PC-9 (cell line): ENCODE data around the gene HSD17B4. TPM values are rescaled to one million over a fixed set of nuclear protein-coding genes. Genes with fewer than 3 reads are reported as not detected.
A peak's percentile ranks its signal among the peaks of the same experiment; 100 is the strongest.

ENCODE experiments used
- BruUV-seq: library from RNA; stranded (reverse); fragments of 400-500 nt; replicated peaks from 2 replicates; lab custom pipeline; 2021; lab: Mats Ljungman, UMichigan
- CTCF ChIA-PET: fragments of 300-600 bp; sonication (Branson Sonifier 250); formaldehyde crosslinking; loops from one replicate; lab custom pipeline; 2022; ENCODE audit warnings: antibody characterized with exemption; lab: Charles Lee
- POLR2A ChIA-PET: fragments of 300-600 bp; sonication (Branson Sonifier 250); formaldehyde crosslinking; loops from one replicate; lab custom pipeline; 2022; ENCODE audit warnings: antibody characterized with exemption; ENCODE audit not compliant: unreplicated experiment; lab: Charles Lee
- DNase-seq, 2 experiments: peaks; one replicate each; pipeline versions ENCODE4 v3.0.0 to v3.0.0-alpha.2; 2015 to 2022; ENCODE audit warnings: mixed read lengths in 1 of 2
- H2AFZ ChIP-seq: fragments of 200-600 bp; sonication (generic); 2 replicates; pipeline ENCODE4 v1.8.1; 2017; ENCODE audit warnings: antibody characterized with exemption
- H3F3A ChIP-seq: fragments of 200-600 bp; sonication (generic); 2 replicates; pipeline ENCODE4 v1.8.1; 2017; ENCODE audit warnings: antibody characterized with exemption, mild to moderate bottlenecking, low read depth; ENCODE audit not compliant: insufficient read depth
- H3K27ac ChIP-seq: fragments of 200-600 bp; sonication (generic); 2 replicates; pipeline ENCODE4 v1.6.1; 2016; ENCODE audit warnings: mixed run types
- H3K27me3 ChIP-seq: fragments of 200-600 bp; sonication (generic); 2 replicates; pipeline ENCODE4 v1.6.1; 2016; ENCODE audit warnings: low read depth, mixed run types; ENCODE audit not compliant: insufficient read depth
- H3K36me3 ChIP-seq: fragments of 200-600 bp; sonication (generic); 2 replicates; pipeline ENCODE4 v1.6.1; 2016; ENCODE audit warnings: low read depth, mixed run types
- H3K4me1 ChIP-seq: fragments of 200-600 bp; sonication (generic); replicated peaks from 2 replicates; pipeline ENCODE4 v1.6.1; 2016; ENCODE audit warnings: mixed run types; ENCODE audit not compliant: insufficient read depth
- H3K4me2 ChIP-seq: fragments of 200-600 bp; sonication (generic); 2 replicates; pipeline ENCODE4 v1.6.1; 2017; ENCODE audit warnings: mixed run types
- H3K4me3 ChIP-seq: fragments of 200-600 bp; sonication (generic); 2 replicates; pipeline ENCODE4 v1.6.1; 2016; ENCODE audit warnings: mixed run types
- H3K79me2 ChIP-seq: fragments of 200-600 bp; sonication (generic); 2 replicates; pipeline ENCODE4 v1.6.1; 2017; ENCODE audit warnings: low read depth, mixed run types
- H3K9me2 ChIP-seq: fragments of 200-600 bp; sonication (generic); 2 replicates; pipeline ENCODE4 v1.8.1; 2017; ENCODE audit warnings: mild to moderate bottlenecking; ENCODE audit not compliant: insufficient read depth
- H3K9me3 ChIP-seq: fragments of 200-600 bp; sonication (generic); 2 replicates; pipeline ENCODE4 v1.8.1; 2016; ENCODE audit warnings: low read depth; ENCODE audit not compliant: insufficient read depth
- H4K20me1 ChIP-seq: fragments of 200-600 bp; sonication (generic); 2 replicates; pipeline ENCODE4 v1.8.1; 2017; ENCODE audit not compliant: insufficient read depth
- CTCF ChIP-seq: fragments of 200-600 bp; sonication (generic); conservative IDR thresholded peaks from 2 replicates; pipeline ENCODE4 v1.6.1; 2017; ENCODE audit warnings: mixed run types, antibody characterized with exemption, mild to moderate bottlenecking, moderate library complexity
- EZH2 ChIP-seq: fragments of 200-600 bp; sonication (generic); IDR thresholded peaks from 2 replicates; pipeline ENCODE4 v1.8.0; 2017; ENCODE audit warnings: antibody characterized with exemption, low read depth
- intact Hi-C: fragments of 100-400 bp; cut with micrococcal nuclease; formaldehyde crosslinking; loops from one replicate; pipeline ENCODE4 v1.10.0; 2022; ENCODE audit not compliant: unreplicated experiment
- total RNA-seq: library from RNA; stranded (reverse); gene quantifications from 2 replicates; pipeline ENCODE4 v1.2.3, GENCODE V29; 2021

HSD17B4 gene
- total RNA-seq, 1 experiment from 2014 or later: 148 TPM

GRCh38 chr5:119468286-119468685 lies 16.0 kb downstream of the HSD17B4 start:
- Histone ChIP-seq H3K27me3 (no peaks in the 10 kb centered on the region), H3K4me1 (no peaks in the 10 kb centered on the region), H3F3A (no peaks in the 10 kb centered on the region), H4K20me1 (no peaks in the 10 kb centered on the region), H2AFZ (no peak overlapping the region), H3K36me3 (peaks cover 7% of the 10 kb centered on the region; the same call in 1 of the 2 replicates), H3K4me3 (no peak overlapping the region), H3K9me2 (no peaks in the 10 kb centered on the region), H3K9me3 (peaks cover 6% of the 10 kb centered on the region; the same call in 1 of the 2 replicates), H3K27ac (no peak overlapping the region), H3K79me2 (0 out of 2 replicates have a peak, but pooled peaks cover 4% of the 10 kb centered on the region), H3K4me2 (no peak overlapping the region)
- ChIA-PET POLR2A (no interaction called here), CTCF (no interaction called here)
- no TSS peak for BruUV-seq
- intact Hi-C loops: loop anchor here (5.0 kb wide), 1 partner anchor 481 kb away; the partner anchor contains the start of gene DTWD2
- no peak for DNase-seq
- no peak for TF ChIP-seq EZH2
- no peak for TF ChIP-seq CTCF

- Histone ChIP-seq H3K4me1 (no peaks in the 10 kb centered on the region), H2AFZ (no peak overlapping the region), H4K20me1 (no peaks in the 10 kb centered on the region), H3K27ac (no peak overlapping the region), H3K79me2 (0 out of 2 replicates have a peak, but pooled peaks cover 4% of the 10 kb centered on the region), H3F3A (no peaks in the 10 kb centered on the region), H3K4me3 (no peak overlapping the region), H3K36me3 (peaks cover 7% of the 10 kb centered on the region; the same call in 1 of the 2 replicates), H3K27me3 (no peaks in the 10 kb centered on the region), H3K9me2 (no peaks in the 10 kb centered on the region), H3K4me2 (no peak overlapping the region), H3K9me3 (peaks cover 6% of the 10 kb centered on the region; the same call in 1 of the 2 replicates)
- CTCF ChIA-PET: no interaction called here
- TF ChIP-seq EZH2 (no peak), CTCF (no peak)
- intact Hi-C loops: loop anchor here (5.0 to 10.0 kb wide), 2 partner anchors 987 to 1335 kb away; no protein-coding TSS in a partner anchor
- BruUV-seq: no TSS peak
- POLR2A ChIA-PET: no interaction called here
- no peak for DNase-seq
Observed at GRCh38 chr5:119470105-119470763, 17.9 kb downstream of the HSD17B4 start.

GRCh38 chr5:119470851-119471451 lies 18.7 kb downstream of the HSD17B4 start:
- Histone ChIP-seq H3F3A (no peaks in the 10 kb centered on the region), H3K27me3 (no peaks in the 10 kb centered on the region), H3K79me2 (0 out of 2 replicates have a peak, but pooled peaks cover 4% of the 10 kb centered on the region), H3K4me3 (no peak overlapping the region), H2AFZ (no peak overlapping the region), H3K4me2 (no peak overlapping the region), H3K9me3 (peaks cover 6% of the 10 kb centered on the region; the same call in 1 of the 2 replicates), H3K4me1 (no peaks in the 10 kb centered on the region), H4K20me1 (no peaks in the 10 kb centered on the region), H3K36me3 (peaks cover 7% of the 10 kb centered on the region; the same call in 1 of the 2 replicates), H3K27ac (no peak overlapping the region), H3K9me2 (no peaks in the 10 kb centered on the region)
- no TSS peak for BruUV-seq
- DNase-seq: no peak
- CTCF ChIA-PET: no interaction called here
- TF ChIP-seq EZH2: no peak
- peak; percentile 50 for TF ChIP-seq CTCF
- POLR2A ChIA-PET: no interaction called here
- intact Hi-C loops: loop anchor here (5.0 to 10.0 kb wide), 2 partner anchors 986 to 1334 kb away; no protein-coding TSS in a partner anchor
